ENCODE data around the gene ZACN. TPM values are rescaled to one million over a fixed set of nuclear protein-coding genes. Genes with fewer than 3 reads are reported as not detected.

ZACN gene
- total and polyA plus RNA-seq, 2 donors (not counting 3 experiments of a cell fraction or from before 2014, with no cell fraction given), result 0.18 TPM; not detected in 1

DNA sequence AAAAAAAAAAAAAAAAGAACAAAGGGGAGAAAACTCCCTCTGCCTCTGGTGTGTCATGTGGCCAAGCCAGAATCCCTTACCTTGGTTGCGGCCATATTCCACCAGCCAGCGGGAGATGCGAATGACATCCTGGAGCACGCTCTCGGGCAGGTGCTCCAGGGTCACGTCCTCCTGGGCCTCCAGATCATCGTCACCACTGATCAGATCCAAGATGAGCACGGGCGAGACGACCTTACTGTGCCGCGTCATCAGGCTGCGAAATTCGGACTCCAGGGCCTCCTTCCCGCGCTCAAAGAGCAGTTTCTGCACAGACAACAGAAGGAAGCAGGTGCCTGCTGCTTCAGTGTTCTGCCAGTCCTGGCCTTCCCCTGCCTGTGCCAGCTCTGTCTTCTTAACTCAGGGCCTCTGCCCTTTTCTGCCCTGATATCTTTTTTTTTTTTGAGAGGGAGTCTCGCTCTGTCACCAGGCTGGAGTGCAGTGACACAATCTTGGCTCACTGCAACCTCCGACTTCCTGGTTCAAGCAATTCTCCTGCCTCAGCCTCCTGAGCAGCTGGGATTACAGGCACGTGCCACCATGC lies 18.8 kb downstream of the ZACN start:
- peaks cover 3% of the 10 kb centered on the region for H3K4me1 ChIP-seq (ENCODE audit: control insufficient read depth, extremely low read depth, insufficient read depth, low read length)
- intact Hi-C loops (cut with micrococcal nuclease) (no loop called here), dilution Hi-C loops (cut with MboI; ENCODE audit: extremely low pct_ligation_motif_present, low sequenced_read_pairs) (no loop called here)
- peaks cover 6% of the 10 kb centered on the region for H3K79me2 ChIP-seq (ENCODE audit: control insufficient read depth, insufficient read depth, low read length)
- no peak overlapping the region for H3K4me2 ChIP-seq (ENCODE audit: insufficient read depth, low read length)
- H3K4me3 ChIP-seq (replicated peaks in 1 of 3; ENCODE audit: insufficient read depth in 1 of 3, low read depth in 1 of 3, low read length in 3 of 3), result no peak overlapping the region
- FAIRE-seq, result no peak
- no peaks in the 10 kb centered on the region for H3K9me3 ChIP-seq (replicated peaks; ENCODE audit: control insufficient read depth, insufficient read depth, low read length)
- no peak for DNase-seq (ENCODE audit: low read depth, low spot score)
- ChIA-PET CTCF (no interaction called here), POLR2A (no interaction called here)
- H2AFZ ChIP-seq (ENCODE audit: low read depth, low read length), result no peak overlapping the region
- TF ChIP-seq MYC (IDR thresholded peaks at IDR 0.05; ENCODE audit: low read depth, low read length) (no peak), JUN (IDR thresholded peaks at IDR 0.05; ENCODE audit: borderline replicate concordance, insufficient read depth, insufficient read length, low read depth) (no peak), GATA2 (IDR thresholded peaks at IDR 0.05; ENCODE audit: insufficient read depth, insufficient read length, low read depth, low read length) (no peak), POLR2A (IDR thresholded peaks at IDR 0.05; ENCODE audit: low read depth, low read length) (no peak), POLR2AphosphoS5 (IDR thresholded peaks at IDR 0.05; ENCODE audit: insufficient read depth, low read depth, low read length) (no peak), EZH2 (IDR thresholded peaks at IDR 0.05; ENCODE audit: borderline replicate concordance, low read depth, low read length, severe bottlenecking) (no peak)
- TF ChIP-seq, protein P1, sequence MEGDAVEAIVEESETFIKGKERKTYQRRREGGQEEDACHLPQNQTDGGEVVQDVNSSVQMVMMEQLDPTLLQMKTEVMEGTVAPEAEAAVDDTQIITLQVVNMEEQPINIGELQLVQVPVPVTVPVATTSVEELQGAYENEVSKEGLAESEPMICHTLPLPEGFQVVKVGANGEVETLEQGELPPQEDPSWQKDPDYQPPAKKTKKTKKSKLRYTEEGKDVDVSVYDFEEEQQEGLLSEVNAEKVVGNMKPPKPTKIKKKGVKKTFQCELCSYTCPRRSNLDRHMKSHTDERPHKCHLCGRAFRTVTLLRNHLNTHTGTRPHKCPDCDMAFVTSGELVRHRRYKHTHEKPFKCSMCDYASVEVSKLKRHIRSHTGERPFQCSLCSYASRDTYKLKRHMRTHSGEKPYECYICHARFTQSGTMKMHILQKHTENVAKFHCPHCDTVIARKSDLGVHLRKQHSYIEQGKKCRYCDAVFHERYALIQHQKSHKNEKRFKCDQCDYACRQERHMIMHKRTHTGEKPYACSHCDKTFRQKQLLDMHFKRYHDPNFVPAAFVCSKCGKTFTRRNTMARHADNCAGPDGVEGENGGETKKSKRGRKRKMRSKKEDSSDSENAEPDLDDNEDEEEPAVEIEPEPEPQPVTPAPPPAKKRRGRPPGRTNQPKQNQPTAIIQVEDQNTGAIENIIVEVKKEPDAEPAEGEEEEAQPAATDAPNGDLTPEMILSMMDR (IDR thresholded peaks at IDR 0.05; ENCODE audit: extremely low read depth in 1 of 2, insufficient read depth in 1 of 2, low read depth in 1 of 2, low read length in 2 of 2), result no peak
- TF ChIP-seq, protein P2, sequence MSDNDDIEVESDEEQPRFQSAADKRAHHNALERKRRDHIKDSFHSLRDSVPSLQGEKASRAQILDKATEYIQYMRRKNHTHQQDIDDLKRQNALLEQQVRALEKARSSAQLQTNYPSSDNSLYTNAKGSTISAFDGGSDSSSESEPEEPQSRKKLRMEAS (IDR thresholded peaks at IDR 0.05; ENCODE audit: insufficient read depth, insufficient read length), result no peak
- no peaks in the 10 kb centered on the region for H4K20me1 ChIP-seq (replicated peaks; ENCODE audit: control insufficient read depth, extremely low read depth, insufficient read depth, low read length)
- H3K27ac ChIP-seq (ENCODE audit: insufficient read depth, low read depth, low read length), result no peak overlapping the region
- no peak overlapping the region for H3K9ac ChIP-seq (replicated peaks; ENCODE audit: extremely low read depth, insufficient read depth, low read length)
- peaks cover 4 to 34% of the 10 kb centered on the region in 2 experiments for H3K36me3 ChIP-seq (ENCODE audit: control insufficient read depth in 2 of 2, extremely low read depth in 1 of 2, insufficient read depth in 2 of 2, low read length in 2 of 2)
- BruUV-seq (replicated peaks), result no TSS peak
- H3K9me1 ChIP-seq (replicated peaks; ENCODE audit: control insufficient read depth, extremely low read depth, insufficient read depth, low read length), result no peaks in the 10 kb centered on the region
- H3K27me3 ChIP-seq (ENCODE audit: control insufficient read depth in 2 of 2, insufficient read depth in 2 of 2, low read length in 2 of 2), result no peaks in the 10 kb centered on the region

Data from endothelial cell of umbilical vein (primary cell).